Ectodermal cell (in vitro differentiated cells): ENCODE data around the gene NOXO1.

Experiments
- H3K27ac ChIP-seq: 2 replicates; pipeline ENCODE4 v1.7.0; 2013; ENCODE audit warnings: mild to moderate bottlenecking, low read depth, low read length; ENCODE audit not compliant: insufficient read depth, poor library complexity, severe bottlenecking
- H3K27me3 ChIP-seq: 2 replicates; pipeline ENCODE4 v1.7.0; 2013; ENCODE audit warnings: mild to moderate bottlenecking, low read length; ENCODE audit not compliant: insufficient read depth, control insufficient read depth, poor library complexity, severe bottlenecking
- H3K36me3 ChIP-seq: one replicate; pipeline ENCODE4 v1.7.0; 2013; ENCODE audit warnings: low read length; ENCODE audit not compliant: control insufficient read depth, insufficient read depth
- H3K4me1 ChIP-seq: one replicate; pipeline ENCODE4 v1.7.0; 2013; ENCODE audit warnings: low read length; ENCODE audit not compliant: control insufficient read depth, insufficient read depth
- H3K4me3 ChIP-seq: 2 replicates; pipeline ENCODE4 v1.7.0; 2013; ENCODE audit warnings: low read depth, low read length, control low read depth; ENCODE audit not compliant: insufficient read depth
- H3K9me3 ChIP-seq: 2 replicates; pipeline ENCODE4 v1.7.0; 2013; ENCODE audit warnings: mild to moderate bottlenecking, low read length, moderate library complexity; ENCODE audit not compliant: control insufficient read depth
- WGBS, 2 experiments: methylation state at CpG; one replicate each; pipeline ENCODE4 v1.1.7; 2013; ENCODE audit warnings: missing lambda C conversion rate in 2 of 2; 5-methylcytosine and 5-hydroxymethylcytosine counted together

Gene NOXO1

GRCh38 chr16:1978476-1979120 lies 2.7 kb downstream of the NOXO1 start:
- peaks cover 51% of the 10 kb centered on the region for H3K27me3 ChIP-seq
- peaks cover 26% of the 10 kb centered on the region for H3K4me1 ChIP-seq
- H3K36me3 ChIP-seq, result peaks cover 25% of the 10 kb centered on the region
- H3K27ac ChIP-seq, result no peak overlapping the region
- H3K9me3 ChIP-seq, result no peaks in the 10 kb centered on the region
- no peak overlapping the region for H3K4me3 ChIP-seq
- 79 to 82% methylated on average over 37 of the region's 37 CpGs for WGBS, 2 experiments

- H3K9me3 ChIP-seq, result no peaks in the 10 kb centered on the region
- H3K27ac ChIP-seq, result no peak overlapping the region
- peaks cover 23% of the 10 kb centered on the region for H3K4me1 ChIP-seq
- peaks cover 46% of the 10 kb centered on the region for H3K27me3 ChIP-seq
- H3K4me3 ChIP-seq, result no peak overlapping the region
- H3K36me3 ChIP-seq, result peaks cover 25% of the 10 kb centered on the region
- WGBS, 2 experiments, result 95 to 97% methylated on average over 18 of the region's 18 CpGs
These were observed 3.4 kb downstream of the NOXO1 start for GRCh38 chr16:1977875-1978268.

- no peaks in the 10 kb centered on the region for H3K9me3 ChIP-seq
- H3K36me3 ChIP-seq, result peaks cover 25% of the 10 kb centered on the region
- H3K4me1 ChIP-seq, result peaks cover 21% of the 10 kb centered on the region
- H3K4me3 ChIP-seq, result no peak overlapping the region
- 95 to 97% methylated on average over 33 of the region's 33 CpGs for WGBS, 2 experiments
- no peak overlapping the region for H3K27ac ChIP-seq
- H3K27me3 ChIP-seq, result peaks cover 40% of the 10 kb centered on the region
These were observed 4.1 kb downstream of the NOXO1 start for GRCh38 chr16:1976951-1977874.

GRCh38 chr16:1976216-1976520 lies 5.1 kb downstream of the NOXO1 start:
- peaks cover 25% of the 10 kb centered on the region for H3K36me3 ChIP-seq
- peaks cover 29% of the 10 kb centered on the region for H3K27me3 ChIP-seq
- peaks cover 14% of the 10 kb centered on the region for H3K4me1 ChIP-seq
- H3K4me3 ChIP-seq, result no peak overlapping the region
- WGBS, 2 experiments, result 97% methylated on average over 8 of the region's 8 CpGs
- H3K27ac ChIP-seq, result no peak overlapping the region
- H3K9me3 ChIP-seq, result no peaks in the 10 kb centered on the region

GRCh38 chr16:1975432-1976215 lies 5.6 kb downstream of the NOXO1 start:
- Histone ChIP-seq H3K27ac (no peak overlapping the region), H3K4me3 (no peak overlapping the region), H3K27me3 (peaks cover 24% of the 10 kb centered on the region), H3K4me1 (peaks cover 9% of the 10 kb centered on the region), H3K36me3 (peaks cover 25% of the 10 kb centered on the region), H3K9me3 (no peaks in the 10 kb centered on the region)
- WGBS, 2 experiments, result 95 to 97% methylated on average over 33 of the region's 33 CpGs

- Histone ChIP-seq H3K27me3 (peaks cover 12% of the 10 kb centered on the region), H3K9me3 (no peaks in the 10 kb centered on the region), H3K27ac (no peak overlapping the region), H3K36me3 (peaks cover 25% of the 10 kb centered on the region), H3K4me3 (no peak overlapping the region), H3K4me1 (peaks cover 7% of the 10 kb centered on the region)
- 95 to 96% methylated on average over 42 of the region's 42 CpGs for WGBS, 2 experiments
These were observed 6.9 kb downstream of the NOXO1 start for GRCh38 chr16:1974157-1975070.

GRCh38 chr16:1973461-1974156 lies 7.7 kb downstream of the NOXO1 start:
- WGBS, 2 experiments, result 94 to 95% methylated on average over 16 of the region's 16 CpGs
- Histone ChIP-seq H3K27ac (no peak overlapping the region), H3K4me1 (peaks cover 6% of the 10 kb centered on the region), H3K27me3 (peaks cover 4% of the 10 kb centered on the region), H3K36me3 (peaks cover 23% of the 10 kb centered on the region), H3K4me3 (no peak overlapping the region), H3K9me3 (no peaks in the 10 kb centered on the region)

- Histone ChIP-seq H3K4me1 (peaks cover 6% of the 10 kb centered on the region), H3K4me3 (peak overlapping the region; percentile 85), H3K27me3 (no peaks in the 10 kb centered on the region), H3K9me3 (no peaks in the 10 kb centered on the region), H3K27ac (no peak overlapping the region), H3K36me3 (peaks cover 12% of the 10 kb centered on the region)
- 8% methylated on average over 22 of the region's 22 CpGs for WGBS, 2 experiments
These were observed 8.8 kb downstream of the NOXO1 start for GRCh38 chr16:1972490-1972877.

GRCh38 chr16:1971796-1972489 lies 9.3 kb downstream of the NOXO1 start, which contains the start of gene TBL3:
Gene TBL3 (plus strand): TSS chr16:1972053. CDS start chr16:1972165, 112 bp downstream.
- Histone ChIP-seq H3K4me1 (peaks cover 6% of the 10 kb centered on the region), H3K27ac (peak within 1 kb of the TSS; percentile 72), H3K9me3 (no peaks in the 10 kb centered on the region), H3K27me3 (no peaks in the 10 kb centered on the region), H3K4me3 (peak within 1 kb of the TSS; percentile 85), H3K36me3 (peaks cover 9% of the 10 kb centered on the region)
- WGBS, 2 experiments, result 1% methylated on average over 78 of the region's 78 CpGs
